Fibroblast of lung (primary cell): Measurements from ENCODE around the gene DIP2A. TPM values are rescaled to one million over a fixed set of nuclear protein-coding genes. Genes with fewer than 3 reads are reported as not detected.

Experiments used
- DNase-seq, 2 donors: peaks; one replicate each; pipeline versions ENCODE4 v3.0.0 to v3.0.0-alpha.2; 2010; ENCODE audit warnings: low read depth in 2 of 2
- H2AFZ ChIP-seq: 2 replicates; pipeline ENCODE4 v1.5.1; 2012; ENCODE audit warnings: low read length, control low read depth, inconsistent platforms
- H3K27ac ChIP-seq: 2 replicates; pipeline ENCODE4 v1.5.1; 2011; ENCODE audit warnings: low read length, control low read depth; ENCODE audit not compliant: insufficient read depth
- H3K27me3 ChIP-seq: 2 replicates; pipeline ENCODE4 v1.5.1; 2011; ENCODE audit warnings: mild to moderate bottlenecking, low read length; ENCODE audit not compliant: control insufficient read depth, insufficient read depth
- H3K36me3 ChIP-seq: 2 replicates; pipeline ENCODE4 v1.5.1; 2011; ENCODE audit warnings: low read length; ENCODE audit not compliant: control insufficient read depth, insufficient read depth
- H3K4me1 ChIP-seq: 2 replicates; pipeline ENCODE4 v1.5.1; 2011; ENCODE audit warnings: low read length; ENCODE audit not compliant: control insufficient read depth, insufficient read depth; ENCODE audit errors: extremely low read depth
- H3K4me2 ChIP-seq: 2 replicates; pipeline ENCODE4 v1.5.1; 2011; ENCODE audit warnings: low read length, control low read depth; ENCODE audit not compliant: insufficient read depth; ENCODE audit errors: extremely low read depth
- H3K4me3 ChIP-seq, 4 experiments: fragments of 200-600 bp in 1 of 4; sonication (generic) in 1 of 4; replicated peaks in 1 of 4; 2 replicates each; pipeline ENCODE4 v1.5.1; 2011 to 2016; ENCODE audit warnings: low read length in 4 of 4, low read depth in 3 of 4, mild to moderate bottlenecking in 3 of 4, control low read depth in 2 of 4, inconsistent platforms in 1 of 4, mixed read lengths in 1 of 4; ENCODE audit not compliant: insufficient read depth in 1 of 4; ENCODE audit errors: control extremely low read depth in 1 of 4
- H3K79me2 ChIP-seq: 2 replicates; pipeline ENCODE4 v1.5.1; 2012; ENCODE audit warnings: mild to moderate bottlenecking, low read length, inconsistent platforms; ENCODE audit not compliant: control insufficient read depth, insufficient read depth
- H3K9ac ChIP-seq: 2 replicates; pipeline ENCODE4 v1.5.1; 2011; ENCODE audit warnings: mild to moderate bottlenecking, low read length, control low read depth; ENCODE audit not compliant: insufficient read depth
- H3K9me3 ChIP-seq: 2 replicates; pipeline ENCODE4 v1.5.1; 2012; ENCODE audit warnings: low read depth, low read length; ENCODE audit not compliant: control insufficient read depth, insufficient read depth
- H4K20me1 ChIP-seq: 2 replicates; pipeline ENCODE4 v1.5.1; 2011; ENCODE audit warnings: low read length; ENCODE audit not compliant: control insufficient read depth, insufficient read depth; ENCODE audit errors: extremely low read depth
- CTCF ChIP-seq, 2 donors: IDR thresholded peaks in 1 of 2; conservative IDR thresholded peaks in 1 of 2; 1 replicate in 1 of 2; 2 replicates in 1 of 2; pipeline ENCODE4 v1.5.1; 2011 to 2012; ENCODE audit warnings: low read length in 2 of 2, control low read depth in 1 of 2, inconsistent platforms in 1 of 2, low read depth in 1 of 2, mild to moderate bottlenecking in 1 of 2
- EZH2 ChIP-seq: IDR thresholded peaks from 2 replicates; pipeline ENCODE4 v1.5.1; 2012; ENCODE audit warnings: low read length, control low read depth, mild to moderate bottlenecking; ENCODE audit errors: missing control alignments
- polyA plus RNA-seq, 2 donors: library from polyadenylated mRNA; depleted of rRNA in 1 of 2; stranded (reverse) in 1 of 2; unstranded in 1 of 2; fragments of >200 nt; gene quantifications; 2 replicates each; pipeline ENCODE4 v1.2.1, GENCODE V29; 2011 to 2012; ENCODE audit warnings: missing spikeins in 1 of 2
- total RNA-seq: library from RNA; depleted of rRNA; stranded (reverse); fragments of >200 nt; gene quantifications from 2 replicates; pipeline ENCODE4 v1.2.1, GENCODE V29; 2014

The DIP2A gene
- total and polyA plus RNA-seq, 2 donors (not counting 1 experiment from before 2014, with no cell fraction given), result 16.3 to 21.1 TPM

GRCh38 chr21:46509741-46510502 lies 51.2 kb downstream of the DIP2A start:
- H3K4me2 ChIP-seq, result no peak overlapping the region
- H3K9ac ChIP-seq, result no peak overlapping the region
- no peak overlapping the region for H3K27ac ChIP-seq
- H2AFZ ChIP-seq, result no peak overlapping the region
- DNase-seq, result peak in 1 of 2 donors; percentile 56
- TF ChIP-seq EZH2, result no peak
- no peak for TF ChIP-seq CTCF (conservative IDR thresholded peaks at IDR 0.05 in 1 of 2, IDR thresholded peaks at IDR 0.05 in 1 of 2; ENCODE audit: low read depth in 1 of 2, low read length in 2 of 2)
- no peaks in the 10 kb centered on the region for H3K9me3 ChIP-seq
- no peaks in the 10 kb centered on the region for H4K20me1 ChIP-seq
- H3K36me3 ChIP-seq, result peaks cover 6% of the 10 kb centered on the region
- H3K4me3 ChIP-seq, result no peak overlapping the region
- H3K79me2 ChIP-seq, result no peaks in the 10 kb centered on the region
- H3K27me3 ChIP-seq, result no peaks in the 10 kb centered on the region
- H3K4me1 ChIP-seq, result no peaks in the 10 kb centered on the region

- Histone ChIP-seq H2AFZ (no peak overlapping the region), H3K9me3 (no peaks in the 10 kb centered on the region), H3K36me3 (peaks cover 4% of the 10 kb centered on the region), H3K4me1 (no peaks in the 10 kb centered on the region), H3K27ac (no peak overlapping the region), H3K27me3 (no peaks in the 10 kb centered on the region), H3K4me2 (no peak overlapping the region), H4K20me1 (no peaks in the 10 kb centered on the region), H3K79me2 (no peaks in the 10 kb centered on the region), H3K4me3 (no peak overlapping the region), H3K9ac (no peak overlapping the region)
- TF ChIP-seq EZH2 (no peak), CTCF (conservative IDR thresholded peaks at IDR 0.05 in 1 of 2, IDR thresholded peaks at IDR 0.05 in 1 of 2; ENCODE audit: low read depth in 1 of 2, low read length in 2 of 2) (no peak)
- DNase-seq, result peak; percentile 35 to 57
These were observed 56.4 kb downstream of the DIP2A start for GRCh38 chr21:46515109-46515508.

DNA sequence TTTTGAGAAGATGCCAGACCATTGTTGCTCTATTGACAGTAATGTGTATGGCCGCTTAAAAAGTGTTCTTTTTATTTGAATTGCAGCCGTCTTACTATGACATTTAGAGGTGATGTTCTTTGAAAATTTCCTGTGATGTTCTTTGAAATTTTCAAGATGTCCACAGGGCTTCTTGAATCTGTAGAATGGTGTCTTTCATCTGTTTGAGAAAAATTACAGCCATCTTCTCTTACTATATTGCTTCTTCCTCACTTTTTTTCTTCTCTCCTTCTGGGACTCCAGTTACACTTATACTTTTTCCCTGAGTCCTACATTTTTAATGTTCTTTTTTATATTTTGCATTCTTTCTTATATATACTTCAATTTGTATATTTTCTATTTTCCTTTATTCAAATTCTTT lies 57.4 kb downstream of the DIP2A start:
- H3K4me3 ChIP-seq, result no peak overlapping the region
- DNase-seq, result no peak
- no peaks in the 10 kb centered on the region for H4K20me1 ChIP-seq
- H3K27me3 ChIP-seq, result no peaks in the 10 kb centered on the region
- H3K9ac ChIP-seq, result no peak overlapping the region
- H3K4me1 ChIP-seq, result no peaks in the 10 kb centered on the region
- no peak overlapping the region for H3K27ac ChIP-seq
- no peaks in the 10 kb centered on the region for H3K79me2 ChIP-seq
- H2AFZ ChIP-seq, result no peak overlapping the region
- no peaks in the 10 kb centered on the region for H3K9me3 ChIP-seq
- no peak overlapping the region for H3K4me2 ChIP-seq
- no peak for TF ChIP-seq CTCF (conservative IDR thresholded peaks at IDR 0.05 in 1 of 2, IDR thresholded peaks at IDR 0.05 in 1 of 2; ENCODE audit: low read depth in 1 of 2, low read length in 2 of 2)
- no peak for TF ChIP-seq EZH2
- H3K36me3 ChIP-seq, result peaks cover 4% of the 10 kb centered on the region
